Measurements from ENCODE around the gene BAIAP2L1.
"Not testable (repeated sequence)": the region's sequence is repeated elsewhere in the genome, so short reads cannot be mapped to it uniquely, and the experiment has no call there.

BAIAP2L1 gene

DNA sequence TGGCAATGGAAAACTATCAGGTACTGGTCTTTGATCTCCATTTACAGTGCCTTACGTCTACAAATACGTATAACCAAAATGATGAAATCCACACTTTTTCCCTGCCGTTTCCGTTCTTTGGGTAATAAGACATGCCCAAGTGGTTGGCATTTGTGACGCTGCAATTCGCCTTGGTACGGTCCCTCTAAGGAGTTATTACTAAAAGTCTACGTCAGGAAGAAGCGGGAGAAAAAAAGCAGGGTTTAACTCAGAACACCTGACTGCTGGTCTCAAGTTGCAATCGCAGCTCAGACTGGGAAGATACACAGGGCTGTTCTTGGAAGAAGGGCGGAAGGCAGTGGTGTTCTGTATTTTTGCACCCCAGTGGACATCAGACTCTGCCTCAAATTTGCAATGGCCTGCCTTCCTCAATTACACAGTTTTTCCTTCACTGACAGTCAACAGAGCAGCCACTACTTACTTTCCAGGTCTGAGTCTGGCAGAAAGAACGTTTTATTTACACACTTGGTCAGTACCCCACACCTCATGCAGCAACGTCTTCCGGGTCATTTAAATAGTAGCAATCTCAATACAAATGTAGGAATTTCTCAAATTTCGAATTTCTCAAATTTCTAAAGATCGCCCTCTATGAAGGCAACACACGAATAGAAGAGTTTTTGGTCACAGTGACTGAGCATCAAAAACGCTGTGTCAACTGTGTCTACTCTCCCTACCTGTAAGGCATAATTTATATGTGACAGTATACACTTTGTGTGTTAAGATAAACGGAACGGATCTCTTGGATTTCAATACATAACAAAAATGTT, 2.1 kb downstream of the BAIAP2L1 start:
- no peak for DNase-seq (ENCODE audit: low read depth)

DNA sequence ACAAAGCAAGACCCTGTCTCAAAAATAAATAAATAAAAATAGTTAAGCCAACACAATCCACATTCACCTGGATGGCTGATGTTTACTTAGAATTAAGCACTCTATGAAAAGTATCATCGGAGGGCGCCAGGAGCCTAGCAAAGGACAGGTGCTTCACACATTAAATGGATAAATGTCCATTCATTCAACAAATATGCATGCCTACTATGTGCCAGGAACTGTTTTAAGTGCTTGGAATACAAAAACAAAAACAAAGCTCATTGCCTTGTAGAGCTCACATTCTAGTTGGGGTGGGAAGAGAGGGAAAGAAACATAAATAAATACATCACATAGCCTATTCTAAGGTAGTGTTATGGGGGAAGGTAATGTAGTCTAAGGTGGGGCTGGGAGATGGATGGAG, 4.1 kb downstream of the BAIAP2L1 start:
- no peak for DNase-seq (ENCODE audit: low read depth)

DNA sequence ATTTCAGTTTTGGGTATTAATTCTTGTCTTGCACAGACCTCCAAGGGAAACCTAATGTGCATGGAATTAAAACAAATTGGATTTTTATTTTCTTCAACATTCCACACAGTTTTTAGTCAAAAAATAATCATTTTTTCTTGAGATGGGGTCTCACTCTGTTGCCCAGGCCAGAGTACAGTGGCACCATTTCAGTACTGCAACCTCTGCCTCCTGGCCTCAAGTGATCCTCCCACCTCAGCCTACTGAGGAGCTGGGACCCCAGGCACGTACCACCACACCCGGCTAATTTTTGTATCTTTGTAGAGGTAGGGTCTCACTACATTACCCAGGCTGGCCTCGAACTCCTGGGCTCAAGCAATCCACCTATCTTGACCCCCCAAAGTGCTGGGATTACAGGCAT, 4.9 kb downstream of the BAIAP2L1 start:
- DNase-seq (ENCODE audit: low read depth), result no peak

DNA sequence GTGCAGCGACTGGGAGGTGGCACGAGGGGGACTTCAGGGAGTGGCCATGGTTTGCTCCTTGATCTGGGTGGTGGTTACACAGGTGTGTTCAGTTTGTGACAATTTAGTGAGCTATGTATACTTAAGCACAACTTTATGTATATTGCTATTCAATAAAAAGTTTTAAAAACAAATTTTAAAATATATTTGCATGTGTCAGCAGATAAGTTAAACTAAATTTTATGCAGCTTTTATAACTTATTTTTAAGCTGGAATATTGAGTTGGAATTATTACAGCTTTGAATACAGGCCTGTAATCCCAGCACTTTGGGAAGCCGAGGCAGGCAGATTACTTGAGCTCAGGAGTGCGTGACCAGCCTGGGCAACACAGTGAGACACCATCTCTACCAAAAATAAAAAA, 5.4 kb downstream of the BAIAP2L1 start:
- no peak for DNase-seq (ENCODE audit: low read depth)

DNA sequence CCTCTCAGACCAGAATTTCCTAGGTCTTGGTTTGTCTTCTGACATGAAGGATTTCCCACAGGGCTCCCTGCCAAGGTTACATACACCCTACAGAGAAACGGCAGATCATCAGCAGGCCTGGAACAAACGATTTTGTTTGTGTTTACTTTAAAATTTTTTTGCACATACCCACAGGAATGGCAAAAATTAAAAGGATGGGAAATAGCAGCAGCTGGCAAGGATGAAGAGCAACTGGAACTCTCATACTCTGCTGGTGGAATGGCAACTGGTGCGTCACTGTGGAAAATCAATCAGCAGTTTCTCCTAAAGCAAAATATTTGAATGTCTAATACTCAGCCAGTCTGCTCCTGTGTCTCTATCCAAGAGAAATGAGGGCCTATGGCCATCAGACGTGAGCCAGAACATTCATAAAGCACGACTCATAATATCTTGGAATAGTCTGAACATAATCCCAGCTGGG, 6.5 kb downstream of the BAIAP2L1 start:
- peak; percentile 71 for DNase-seq (ENCODE audit: low read depth)

DNA sequence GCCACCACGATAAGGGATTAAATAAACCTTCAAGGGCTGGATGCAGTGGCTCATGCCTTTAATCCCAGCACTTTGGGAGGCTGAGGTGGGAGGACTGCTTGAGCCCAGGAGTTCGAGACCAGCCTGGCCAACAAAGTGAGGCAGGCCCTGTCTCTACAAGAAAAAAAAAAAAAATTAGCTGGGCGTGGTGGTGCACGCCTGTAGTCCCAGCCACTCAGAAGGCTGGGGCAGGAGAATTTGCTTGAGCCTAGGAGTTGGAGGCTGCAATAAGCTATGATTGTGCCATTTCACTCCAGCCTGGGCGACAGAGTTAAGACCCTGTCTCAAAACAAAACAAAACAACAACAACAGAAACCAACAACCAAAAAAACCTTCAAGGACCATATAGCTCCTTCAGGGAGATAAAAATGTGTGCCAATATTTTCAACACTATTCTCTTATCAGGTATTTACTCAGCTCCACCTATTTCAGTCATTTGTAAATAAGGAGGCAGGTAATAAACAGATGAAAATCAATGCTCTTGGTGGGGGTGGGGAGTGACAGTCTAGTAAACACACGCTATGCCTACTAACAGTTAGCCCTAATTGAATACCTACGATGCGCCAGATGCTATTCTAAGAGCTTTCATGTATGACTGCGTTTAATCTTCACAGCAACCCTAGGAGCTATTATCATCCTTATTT, 13.2 kb downstream of the BAIAP2L1 start:
- no peak for DNase-seq (ENCODE audit: low read depth)

DNA sequence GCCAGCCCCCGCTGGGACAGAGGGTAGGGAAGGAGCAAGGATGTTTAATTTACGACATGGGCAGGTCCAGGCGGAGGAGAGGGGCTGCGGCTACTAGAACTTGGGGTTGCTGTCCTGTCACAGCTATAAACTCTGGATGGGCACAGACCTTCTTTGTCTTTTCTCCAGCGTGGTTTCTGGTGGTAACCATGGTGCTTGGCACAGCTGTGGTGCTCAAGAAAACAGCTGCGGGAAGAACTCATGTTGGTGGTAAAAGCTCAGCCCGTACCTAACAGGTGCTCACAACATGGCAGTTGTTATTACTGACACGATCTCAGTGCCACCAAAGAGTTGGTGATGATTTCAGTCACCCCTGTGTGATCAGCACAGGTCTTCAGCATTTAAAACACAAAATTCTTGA, 13.8 kb downstream of the BAIAP2L1 start:
- no peak for DNase-seq (ENCODE audit: low read depth)

DNA sequence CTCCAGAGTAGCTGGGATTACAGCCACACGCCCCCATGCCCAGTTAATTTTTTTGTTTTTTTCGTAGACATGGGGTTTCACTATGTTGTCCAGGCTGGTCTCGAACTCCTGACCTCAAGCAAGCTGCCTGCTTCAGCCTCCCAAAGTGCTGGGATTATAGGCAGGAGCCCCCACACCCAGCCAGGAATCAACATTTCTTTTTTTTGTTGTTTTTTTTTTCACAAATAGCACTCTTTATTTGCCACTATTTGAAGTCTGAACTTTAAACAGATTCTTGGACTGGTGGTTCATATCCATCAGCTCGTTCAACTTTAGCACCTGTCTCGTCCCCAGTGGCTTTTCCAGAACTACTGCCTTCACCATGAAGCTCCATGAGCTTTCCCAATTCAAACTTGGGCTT, 15.4 kb downstream of the BAIAP2L1 start:
- not testable (repeated sequence) for DNase-seq (ENCODE audit: low read depth)

DNA sequence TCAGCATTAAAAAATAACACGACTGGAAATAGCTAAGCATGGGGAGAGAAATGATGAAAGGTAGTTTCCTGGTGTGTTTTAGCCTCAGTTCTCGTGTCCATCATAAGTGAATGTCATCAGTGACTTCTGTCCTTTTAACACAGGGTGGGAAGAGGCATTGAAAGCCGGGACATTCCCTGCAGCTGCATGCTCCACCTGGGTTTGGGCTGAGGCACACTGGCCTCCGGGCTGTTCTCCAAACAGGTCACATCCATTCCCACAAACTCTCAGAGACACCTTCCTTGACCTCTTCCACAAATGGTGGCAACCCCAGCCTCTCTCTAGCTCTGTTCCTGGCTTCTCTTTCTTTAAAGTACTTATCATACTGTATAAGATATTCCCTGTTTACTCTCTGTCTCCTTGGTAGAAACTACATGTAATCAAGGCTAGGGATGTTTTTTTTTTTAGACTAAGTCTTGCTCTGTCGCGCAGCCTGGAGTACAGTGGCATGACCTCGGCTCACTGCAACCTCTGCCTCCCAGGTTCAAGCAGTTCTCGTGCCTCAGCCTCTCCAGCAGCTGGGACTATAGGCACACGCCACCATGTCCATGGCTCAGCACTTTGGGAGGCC, 22.6 kb downstream of the BAIAP2L1 start:
- no peak for DNase-seq (ENCODE audit: low read depth)

DNA sequence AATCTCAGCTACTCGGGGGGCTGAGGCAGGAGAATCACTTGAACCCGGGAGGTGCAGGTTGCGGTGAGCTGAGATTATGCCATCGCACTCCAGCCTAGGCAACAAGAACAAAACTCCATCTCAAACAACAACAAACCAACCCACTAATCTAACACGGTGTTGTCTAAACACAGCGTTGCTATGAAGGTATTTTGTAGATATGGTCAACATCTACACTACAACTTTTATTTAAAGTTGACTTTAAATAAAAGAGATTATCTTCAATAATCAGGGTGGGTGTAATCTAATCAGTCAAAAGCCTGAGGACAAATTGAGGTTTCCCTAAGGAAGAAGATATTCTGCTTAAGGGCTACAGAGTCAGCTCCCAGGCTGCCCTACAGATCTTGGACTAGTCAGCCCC, 24.2 kb downstream of the BAIAP2L1 start:
- DNase-seq (ENCODE audit: low read depth), result no peak

DNA sequence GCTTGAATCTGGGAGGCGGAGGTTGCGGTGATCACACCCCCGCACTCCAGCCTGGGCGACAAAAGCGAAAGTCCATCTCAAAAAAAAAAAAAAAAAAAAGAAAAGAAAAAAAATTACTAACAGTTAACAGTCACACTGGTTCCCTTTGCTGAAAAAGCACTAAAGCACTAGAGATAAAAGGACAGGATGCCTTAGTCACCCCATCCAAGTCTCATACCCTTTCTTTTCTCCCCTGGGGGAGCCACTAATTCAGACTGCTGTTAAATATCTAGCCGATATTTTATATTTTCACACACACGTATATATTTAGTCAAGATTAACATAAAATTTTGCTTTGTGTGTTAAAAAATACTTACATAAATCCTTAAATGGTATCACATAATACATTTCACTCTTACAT, 25.2 kb downstream of the BAIAP2L1 start:
- no peak for DNase-seq (ENCODE audit: low read depth)

DNA sequence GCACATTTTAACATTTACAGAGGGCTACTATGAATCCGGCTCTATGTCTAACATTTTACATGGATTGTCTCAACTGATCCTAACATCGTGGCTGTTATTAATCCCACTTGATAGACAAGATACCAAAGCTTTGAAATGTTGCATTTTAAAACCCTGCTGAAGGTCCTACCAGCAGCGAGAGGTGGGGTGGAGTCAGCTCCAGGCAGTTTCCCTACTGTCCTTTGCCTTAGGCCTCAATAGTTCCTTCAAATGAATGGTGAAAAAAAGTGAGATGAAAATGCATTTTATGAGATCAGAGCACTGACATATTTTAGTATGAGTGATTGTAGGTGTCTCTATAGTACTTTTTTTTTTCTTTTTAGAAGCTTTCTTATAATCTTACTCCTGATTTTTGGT, 26.6 kb downstream of the BAIAP2L1 start:
- DNase-seq (ENCODE audit: low read depth), result no peak

DNA sequence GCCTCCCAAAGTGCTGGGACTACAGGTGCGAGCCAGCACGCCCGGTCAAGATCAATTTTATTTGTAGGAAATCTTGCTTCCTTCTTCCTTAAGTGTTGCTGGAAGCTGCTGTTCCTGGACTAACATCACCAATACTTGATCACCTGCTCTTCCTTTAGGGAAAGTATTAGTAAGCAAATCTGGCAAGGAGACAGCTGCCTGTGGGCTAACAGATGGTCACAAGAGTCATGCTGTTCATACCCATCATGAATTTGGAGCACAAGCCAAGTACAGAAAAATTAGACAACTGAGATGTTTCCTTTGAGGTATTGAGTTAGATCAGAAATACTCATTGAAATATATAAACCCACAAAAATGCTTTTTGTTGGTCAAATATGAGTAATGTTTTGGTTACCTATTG, 27.9 kb downstream of the BAIAP2L1 start:
- DNase-seq (ENCODE audit: low read depth), result peak; percentile 62

DNA sequence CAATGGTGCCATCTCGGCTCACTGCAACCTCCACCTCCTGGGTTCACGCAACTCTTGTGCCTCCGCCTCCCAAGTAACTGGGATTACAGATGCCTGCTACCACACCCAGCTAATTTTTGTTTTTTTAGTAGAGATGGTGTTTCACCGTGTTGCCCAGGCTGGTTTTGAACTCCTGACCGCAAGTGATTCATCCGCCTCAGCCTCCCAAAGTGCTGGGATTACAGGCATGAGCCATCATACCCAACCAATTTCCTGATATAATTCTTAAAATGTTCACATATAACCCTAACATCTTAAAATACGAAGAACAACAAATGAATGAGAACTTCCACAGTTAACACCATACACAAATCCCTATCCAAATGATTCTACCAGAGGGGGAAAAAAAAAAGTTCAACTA, 31.2 kb downstream of the BAIAP2L1 start:
- no peak for DNase-seq (ENCODE audit: low read depth)

DNA sequence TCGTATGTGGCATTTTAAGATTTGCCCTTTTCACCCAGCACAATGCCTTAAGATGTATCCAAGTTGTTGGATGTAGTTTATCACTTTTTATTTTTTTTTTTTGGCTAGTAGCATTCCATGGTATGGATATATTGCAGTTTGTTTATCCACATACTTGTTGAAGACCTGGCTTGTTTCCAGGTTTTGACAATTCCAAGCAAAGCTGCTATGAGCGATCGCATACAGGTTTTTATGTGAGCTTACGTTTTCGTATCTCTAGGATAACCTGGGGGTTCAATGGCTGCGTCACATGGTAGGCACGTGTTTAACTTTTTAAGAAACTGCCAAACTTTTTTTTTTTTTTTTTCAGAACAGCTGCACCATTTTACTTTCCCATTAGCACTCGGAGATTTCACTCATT, 32.2 kb downstream of the BAIAP2L1 start:
- no peak for DNase-seq (ENCODE audit: low read depth)

DNA sequence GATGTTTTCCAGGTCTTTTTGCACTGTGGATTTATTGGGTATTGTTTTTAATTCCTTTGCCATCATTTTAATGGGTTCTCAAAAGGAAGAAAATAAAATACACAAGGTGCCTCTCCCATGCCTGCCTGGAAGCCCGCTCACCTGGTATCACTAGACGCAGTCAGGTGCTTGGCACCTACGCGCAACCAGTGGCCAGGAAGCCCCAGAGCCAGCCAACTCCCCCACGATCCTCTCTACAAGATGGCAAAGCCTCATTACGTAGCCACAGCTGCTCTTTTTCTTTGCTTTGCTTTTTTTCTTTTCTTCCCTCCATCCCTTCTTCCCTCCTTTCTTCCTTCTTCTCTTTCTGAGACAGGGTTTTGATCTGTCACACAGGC, 34.3 kb downstream of the BAIAP2L1 start:
- DNase-seq (ENCODE audit: low read depth), result no peak

DNA sequence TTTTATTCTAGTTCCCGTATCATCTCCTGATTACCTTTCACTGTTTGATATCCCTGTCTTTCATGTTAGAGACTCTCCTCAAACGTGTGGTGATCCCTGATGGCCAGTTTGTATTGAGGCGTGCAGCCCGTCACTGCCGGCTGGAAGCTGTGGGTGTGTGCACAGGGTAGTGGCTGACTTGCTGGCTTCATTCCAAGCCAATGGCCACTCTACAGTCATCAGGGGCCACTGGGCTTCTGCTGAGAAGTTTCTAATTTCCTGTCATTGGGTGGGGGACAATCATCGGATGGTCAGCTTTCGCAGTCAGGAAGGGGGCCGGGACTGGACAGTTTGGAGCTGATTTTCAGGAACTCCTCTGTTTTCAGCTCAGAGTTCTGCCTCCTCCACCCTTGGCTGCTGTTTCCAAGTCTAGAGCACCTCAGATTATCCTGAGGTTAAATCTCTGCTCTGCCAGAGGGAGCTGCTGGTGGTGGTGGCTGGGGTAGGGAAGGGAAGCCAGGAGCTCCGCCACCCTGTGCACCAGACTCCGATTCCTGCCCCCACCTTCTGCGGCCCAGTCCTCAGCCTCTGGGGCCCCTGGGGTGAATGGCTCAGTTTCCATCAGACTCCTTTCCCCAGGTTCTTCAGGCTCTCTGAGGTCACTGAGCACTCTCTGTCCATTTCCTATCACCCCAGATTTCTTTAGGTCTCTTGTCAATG, 34.9 kb downstream of the BAIAP2L1 start:
- no peak for DNase-seq (ENCODE audit: low read depth)

DNA sequence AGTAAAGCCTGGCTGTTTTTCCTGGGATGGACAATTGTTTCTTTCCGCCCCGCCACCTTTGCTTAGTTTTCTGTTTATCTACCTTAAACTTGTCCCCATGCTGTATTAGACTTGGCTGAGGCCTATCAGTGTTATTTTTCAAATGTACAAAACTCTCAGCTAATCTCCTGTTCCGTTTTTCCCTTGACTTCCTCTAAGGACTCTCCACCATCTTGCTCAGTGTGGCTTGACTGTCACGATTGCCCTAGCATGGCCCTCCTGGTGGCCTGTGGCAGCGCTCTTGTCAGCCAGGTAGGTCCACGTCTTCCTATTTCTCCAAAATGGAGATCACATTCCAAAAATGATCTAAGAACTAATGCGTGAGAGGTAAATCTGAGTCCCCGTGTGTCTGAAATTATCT, 36.7 kb downstream of the BAIAP2L1 start:
- no peak for DNase-seq (ENCODE audit: low read depth)

DNA sequence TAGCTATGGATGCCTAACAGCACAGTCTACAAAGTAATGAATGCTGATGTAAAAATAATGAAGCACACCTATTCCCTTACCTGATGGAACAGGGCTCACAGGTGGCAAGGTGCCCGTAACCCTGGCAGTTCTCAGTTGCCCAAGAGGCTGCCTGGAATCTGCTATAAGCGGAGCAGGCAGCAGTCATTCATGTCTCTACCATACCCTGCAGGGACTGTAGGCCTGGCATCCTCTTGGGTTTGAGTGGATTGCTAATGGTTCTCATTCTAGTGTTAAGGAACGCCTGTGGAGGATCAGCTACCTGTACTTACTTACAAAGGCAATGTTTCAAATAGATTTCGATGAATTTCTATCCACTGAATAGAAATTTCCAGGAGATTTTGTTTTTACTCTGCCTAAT, 38.4 kb downstream of the BAIAP2L1 start:
- DNase-seq (ENCODE audit: low read depth), result no peak

DNA sequence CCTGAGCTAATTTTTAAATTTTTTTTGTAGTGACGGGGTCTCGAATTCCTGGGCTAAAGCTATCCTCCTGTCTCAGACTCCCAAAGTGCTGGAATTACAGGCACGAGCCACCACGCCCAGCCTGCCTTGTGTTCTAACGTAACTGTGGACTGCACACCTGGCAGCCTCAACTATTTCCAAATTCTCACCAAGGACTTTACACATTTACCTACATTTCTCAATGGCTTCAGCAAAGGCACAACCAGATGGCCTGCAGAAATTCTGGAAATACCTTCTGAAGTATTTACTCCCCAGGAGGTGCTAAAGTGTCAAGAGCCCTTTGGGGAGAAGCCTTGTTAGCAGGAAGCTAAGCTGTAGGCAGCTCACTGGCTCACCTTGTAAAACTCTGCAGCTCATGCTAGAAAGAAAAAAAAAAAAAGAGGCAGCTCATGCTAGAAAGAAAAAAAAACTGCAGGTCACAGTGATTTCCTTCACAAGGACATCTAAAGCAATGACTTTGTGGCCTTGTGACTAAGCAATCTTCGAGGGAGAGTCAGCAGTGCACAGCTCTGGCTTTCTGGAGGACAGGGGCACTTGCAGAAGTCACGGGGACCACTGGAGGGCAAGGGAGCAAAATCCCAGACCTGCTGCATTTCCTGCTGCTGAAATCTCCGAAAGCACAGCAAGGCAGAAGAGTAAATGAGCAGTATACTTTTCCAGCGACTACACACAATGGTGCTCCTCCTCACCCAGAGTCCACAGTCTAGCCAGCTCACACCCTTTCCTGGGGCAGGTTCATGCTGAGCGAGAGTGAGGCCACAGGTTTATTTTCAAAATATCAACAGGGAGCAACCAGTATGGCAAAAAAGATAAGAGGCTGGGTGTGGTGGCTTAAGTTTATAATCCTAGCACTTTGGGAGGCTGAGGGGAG, 40.4 kb downstream of the BAIAP2L1 start:
- no peak for DNase-seq (ENCODE audit: low read depth)

DNA sequence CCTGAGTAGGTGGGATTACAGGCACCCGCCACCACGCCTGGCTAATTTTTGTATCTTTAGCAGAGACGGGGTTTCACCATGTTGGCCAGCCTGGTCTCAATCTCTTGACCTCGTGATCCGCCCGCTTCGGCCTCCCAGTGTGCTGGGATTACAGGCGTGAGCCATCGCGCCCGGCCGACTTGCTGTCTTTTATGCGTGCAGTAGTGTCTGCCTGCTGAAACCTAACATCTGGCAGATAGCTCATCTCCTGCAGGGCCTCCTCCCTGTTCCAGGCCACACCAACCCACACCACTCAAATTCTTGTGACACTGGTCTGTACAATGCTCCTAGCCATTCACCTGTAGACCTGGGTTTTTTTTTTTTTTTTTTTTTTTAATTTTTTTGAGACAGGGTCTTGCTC, 41.5 kb downstream of the BAIAP2L1 start:
- DNase-seq (ENCODE audit: low read depth), result no peak

DNA sequence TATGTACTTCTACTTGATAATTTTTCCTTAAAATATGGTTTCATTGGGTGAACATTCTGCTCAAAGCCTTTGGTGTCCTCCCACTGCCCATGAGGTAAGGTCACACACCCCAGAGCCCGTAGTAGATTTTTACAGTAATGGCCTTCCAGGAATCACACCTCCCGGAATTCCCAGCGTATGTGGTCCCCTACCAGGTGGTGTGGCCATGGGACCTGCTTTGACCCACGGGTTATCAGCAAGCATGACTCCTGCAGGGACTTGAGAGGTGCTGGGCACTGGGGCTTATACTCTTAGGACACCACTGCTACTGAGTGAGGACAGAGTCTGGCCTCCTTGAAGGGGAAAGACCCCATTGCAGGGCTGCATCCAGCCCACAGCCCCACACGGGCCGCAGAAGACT, 42.2 kb downstream of the BAIAP2L1 start:
- DNase-seq (ENCODE audit: low read depth), result no peak

Measured in stromal cell of bone marrow (primary cell).